ENCODE data around the gene SERGEF. TPM values are rescaled to one million over a fixed set of nuclear protein-coding genes. Genes with fewer than 3 reads are reported as not detected.

Gene SERGEF
- total and polyA plus RNA-seq, 10 of the 15 experiments (the other 5 are each of a cell fraction or from before 2014, with no cell fraction given): 14.6 to 27.8 (median 22.4) TPM

- TF ChIP-seq PRDM15 (CRISPR knock-in tag; IDR thresholded peaks at IDR 0.05) (no peak), ZBTB40 (IDR thresholded peaks at IDR 0.05; ENCODE audit: borderline replicate concordance) (no peak), CBX3 (IDR thresholded peaks at IDR 0.05; ENCODE audit: borderline replicate concordance, low read depth) (no peak), SKIL (IDR thresholded peaks at IDR 0.05; ENCODE audit: low read depth, poor library complexity, severe bottlenecking) (peak; percentile 29), STAT3 (IDR thresholded peaks at IDR 0.05; ENCODE audit: low read depth, low read length) (no peak), ASH2L (IDR thresholded peaks at IDR 0.05; ENCODE audit: borderline replicate concordance, low read depth) (0 out of 2 replicates have a peak, but pooled peaks have one; percentile 66), ZBED1 (IDR thresholded peaks at IDR 0.05; ENCODE audit: borderline replicate concordance) (no peak), EED (IDR thresholded peaks at IDR 0.05; ENCODE audit: low read depth) (no peak), ZBTB33 (IDR thresholded peaks at IDR 0.05) (no peak), EP300 (IDR thresholded peaks at IDR 0.05; ENCODE audit: borderline replicate concordance in 1 of 2, control insufficient read depth in 1 of 2, low read depth in 2 of 2, low read length in 2 of 2) (no peak), HSF1 (IDR thresholded peaks at IDR 0.05; ENCODE audit: low read depth, low read length) (no peak), SREBF1 (IDR thresholded peaks at IDR 0.05; ENCODE audit: low read length) (no peak)
These were observed at the start of gene SERGEF (continued) for GRCh38 chr11:18012906-18013781.
